ENCODE data around the gene BEND6.
"Not testable (repeated sequence)": the region's sequence is repeated elsewhere in the genome, so short reads cannot be mapped to it uniquely, and the experiment has no call there.

BEND6 gene

GRCh38 chr6:57026001-57026400 is 71.1 kb downstream of the BEND6 start:
- FAIRE-seq (no peak), DNase-seq (ENCODE audit: low spot score) (no peak)

GRCh38 chr6:57027301-57027700 is 72.4 kb downstream of the BEND6 start:
- FAIRE-seq (no peak), DNase-seq (ENCODE audit: low spot score) (no peak)

GRCh38 chr6:57029213-57029612 is 74.3 kb downstream of the BEND6 start:
- no peak for FAIRE-seq

GRCh38 chr6:57033228-57033627 is 78.3 kb downstream of the BEND6 start:
- no peak for FAIRE-seq
- DNase-seq (ENCODE audit: low spot score) = no peak

More at GRCh38 chr6:57029213-57029612, 74.3 kb downstream of the BEND6 start:
- no peak for DNase-seq (ENCODE audit: low spot score)

- FAIRE-seq (no peak), DNase-seq (ENCODE audit: low spot score) (no peak)
Observed at GRCh38 chr6:57035549-57035948, 80.6 kb downstream of the BEND6 start.

- no peak for DNase-seq (ENCODE audit: low spot score)
- no peak for FAIRE-seq
Observed at GRCh38 chr6:57038906-57039305, 84.0 kb downstream of the BEND6 start.

GRCh38 chr6:57040011-57040410 is 85.1 kb downstream of the BEND6 start:
- no peak for FAIRE-seq
- DNase-seq (ENCODE audit: low spot score) = no peak

GRCh38 chr6:57044061-57044460 is 89.2 kb downstream of the BEND6 start:
- not testable (repeated sequence) for DNase-seq (ENCODE audit: low spot score); FAIRE-seq

GRCh38 chr6:57044568-57044967 is 89.7 kb downstream of the BEND6 start:
- DNase-seq (ENCODE audit: low spot score) (no peak), FAIRE-seq (no peak)

- FAIRE-seq = peak; percentile 56
- peak; percentile 80 for DNase-seq (ENCODE audit: low spot score)
Observed at GRCh38 chr6:57046332-57047256, 91.7 kb downstream of the BEND6 start, which contains the start of gene KIAA1586. Gene KIAA1586 (plus strand): TSS chr6:57046693. CDS start chr6:57046756, 63 bp downstream.

- DNase-seq (ENCODE audit: low spot score); FAIRE-seq: not testable (repeated sequence)
Observed at GRCh38 chr6:57047257-57047585, 92.3 kb downstream of the BEND6 start.

GRCh38 chr6:57047859-57048258 is 93.0 kb downstream of the BEND6 start:
- not testable (repeated sequence) for DNase-seq (ENCODE audit: low spot score); FAIRE-seq

GRCh38 chr6:57048577-57048976 is 93.7 kb downstream of the BEND6 start:
- FAIRE-seq = no peak
- no peak for DNase-seq (ENCODE audit: low spot score)

- DNase-seq (ENCODE audit: low spot score) = no peak
Observed at GRCh38 chr6:57063847-57064246, 108.9 kb downstream of the BEND6 start.

GRCh38 chr6:57064809-57065208 is 109.9 kb downstream of the BEND6 start:
- FAIRE-seq = no peak
- no peak for DNase-seq (ENCODE audit: low spot score)

More at GRCh38 chr6:57063847-57064246, 108.9 kb downstream of the BEND6 start:
- no peak for FAIRE-seq

- no peak for DNase-seq (ENCODE audit: low spot score)
- no peak for FAIRE-seq
Observed at GRCh38 chr6:57068061-57068460, 113.2 kb downstream of the BEND6 start.

- no peak for DNase-seq (ENCODE audit: low spot score)
- FAIRE-seq = no peak
Observed at GRCh38 chr6:57069228-57069627, 114.3 kb downstream of the BEND6 start.

- DNase-seq (ENCODE audit: low spot score) (no peak), FAIRE-seq (no peak)
Observed at GRCh38 chr6:57069920-57070331, 115.0 kb downstream of the BEND6 start.

GRCh38 chr6:57072108-57072507 is 117.2 kb downstream of the BEND6 start:
- FAIRE-seq = no peak

GRCh38 chr6:57074383-57074782 is 119.5 kb downstream of the BEND6 start:
- FAIRE-seq = no peak

More at GRCh38 chr6:57072108-57072507, 117.2 kb downstream of the BEND6 start:
- no peak for DNase-seq (ENCODE audit: low spot score)

GRCh38 chr6:57075092-57075491 is 120.2 kb downstream of the BEND6 start:
- FAIRE-seq (no peak), DNase-seq (ENCODE audit: low spot score) (no peak)

More at GRCh38 chr6:57074383-57074782, 119.5 kb downstream of the BEND6 start:
- DNase-seq (ENCODE audit: low spot score) = no peak

Data from RCC 7860 (cell line).